Cardiac muscle cell (in vitro differentiated cells and primary cell): ENCODE measurements around the gene ACE2. TPM values are rescaled to one million over a fixed set of nuclear protein-coding genes. Genes with fewer than 3 reads are reported as not detected.

Experiments used
- DNase-seq, 2 donors: peaks; one replicate each; pipeline versions ENCODE4 v3.0.0 to v3.0.0-alpha.2; 2010 to 2017; ENCODE audit warnings: low read depth in 1 of 2, low spot score in 1 of 2
- H3K27ac ChIP-seq: fragments of 200-600 bp; sonication (generic); 2 replicates; pipeline ENCODE4 v1.5.1; 2016
- H3K27me3 ChIP-seq: fragments of 200-600 bp; sonication (generic); 2 replicates; pipeline ENCODE4 v1.6.0; 2016; ENCODE audit warnings: control low read depth
- H3K36me3 ChIP-seq: fragments of 200-600 bp; sonication (generic); 2 replicates; pipeline ENCODE4 v1.5.1; 2016; ENCODE audit warnings: control low read depth
- H3K4me1 ChIP-seq: fragments of 200-600 bp; sonication (generic); 2 replicates; pipeline ENCODE4 v1.8.1; 2017; ENCODE audit warnings: low read depth, mild to moderate bottlenecking, mixed run types
- H3K4me3 ChIP-seq: fragments of 200-600 bp; sonication (generic); 2 replicates; pipeline ENCODE4 v1.5.1; 2016; ENCODE audit warnings: mild to moderate bottlenecking
- H3K9me3 ChIP-seq: fragments of 200-600 bp; sonication (generic); 2 replicates; pipeline ENCODE4 v1.5.1; 2017; ENCODE audit warnings: low read depth, mild to moderate bottlenecking, control low read depth
- polyA plus RNA-seq: library from polyadenylated mRNA; unstranded; fragments of >200 nt; fragmentation: Nextera tagmentation; extraction: Ambion mirVana; gene quantifications from 2 replicates; pipeline ENCODE4 v1.2.1, GENCODE V29; 2016
- total RNA-seq: library from RNA; depleted of rRNA; stranded (reverse); fragments of >200 nt; gene quantifications from 2 replicates; pipeline ENCODE4 v1.2.3, GENCODE V29; 2016
- TF ChIP-seq, protein P1 (sequence below): IDR thresholded peaks from 2 replicates; pipeline ENCODE4 v1.5.1; 2012; ENCODE audit warnings: low read depth, mild to moderate bottlenecking, low read length

Gene ACE2
- total and polyA plus RNA-seq, 2 experiments from 2014 or later = 0.74 to 1.6 TPM

DNA sequence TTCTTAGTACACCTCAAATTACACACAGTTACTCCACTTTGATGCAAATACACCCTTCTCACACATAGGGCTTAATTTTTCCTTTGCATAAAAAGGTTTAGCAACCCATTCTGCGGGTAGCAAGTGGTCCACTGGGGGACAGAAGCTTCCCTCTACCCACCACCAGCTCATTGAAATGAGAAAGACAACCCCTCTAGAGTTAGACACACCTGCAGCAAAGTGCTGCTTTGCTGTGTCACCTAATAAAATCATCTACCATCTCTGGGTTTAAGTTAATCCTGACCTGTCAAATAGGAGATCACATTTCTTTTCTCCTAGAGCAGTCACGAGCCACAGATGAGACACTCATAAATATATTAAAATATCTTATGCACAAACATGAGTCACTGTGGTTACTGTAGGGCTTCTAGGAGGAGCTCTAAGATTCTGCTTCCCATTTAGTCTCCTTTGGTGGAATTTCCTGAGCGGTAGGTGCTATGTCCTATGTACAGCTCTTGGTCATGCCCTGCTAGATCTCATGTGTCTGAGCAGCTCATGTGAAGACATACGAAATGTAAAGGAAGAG lies 88.3 kb downstream of the ACE2 start:
- TF ChIP-seq, protein P1, sequence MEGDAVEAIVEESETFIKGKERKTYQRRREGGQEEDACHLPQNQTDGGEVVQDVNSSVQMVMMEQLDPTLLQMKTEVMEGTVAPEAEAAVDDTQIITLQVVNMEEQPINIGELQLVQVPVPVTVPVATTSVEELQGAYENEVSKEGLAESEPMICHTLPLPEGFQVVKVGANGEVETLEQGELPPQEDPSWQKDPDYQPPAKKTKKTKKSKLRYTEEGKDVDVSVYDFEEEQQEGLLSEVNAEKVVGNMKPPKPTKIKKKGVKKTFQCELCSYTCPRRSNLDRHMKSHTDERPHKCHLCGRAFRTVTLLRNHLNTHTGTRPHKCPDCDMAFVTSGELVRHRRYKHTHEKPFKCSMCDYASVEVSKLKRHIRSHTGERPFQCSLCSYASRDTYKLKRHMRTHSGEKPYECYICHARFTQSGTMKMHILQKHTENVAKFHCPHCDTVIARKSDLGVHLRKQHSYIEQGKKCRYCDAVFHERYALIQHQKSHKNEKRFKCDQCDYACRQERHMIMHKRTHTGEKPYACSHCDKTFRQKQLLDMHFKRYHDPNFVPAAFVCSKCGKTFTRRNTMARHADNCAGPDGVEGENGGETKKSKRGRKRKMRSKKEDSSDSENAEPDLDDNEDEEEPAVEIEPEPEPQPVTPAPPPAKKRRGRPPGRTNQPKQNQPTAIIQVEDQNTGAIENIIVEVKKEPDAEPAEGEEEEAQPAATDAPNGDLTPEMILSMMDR = no peak
- no peaks in the 10 kb centered on the region for H3K27me3 ChIP-seq
- no peaks in the 10 kb centered on the region for H3K4me1 ChIP-seq
- H3K36me3 ChIP-seq = no peaks in the 10 kb centered on the region
- no peaks in the 10 kb centered on the region for H3K9me3 ChIP-seq
- H3K4me3 ChIP-seq = no peak overlapping the region
- no peak for DNase-seq
- no peak overlapping the region for H3K27ac ChIP-seq

DNA sequence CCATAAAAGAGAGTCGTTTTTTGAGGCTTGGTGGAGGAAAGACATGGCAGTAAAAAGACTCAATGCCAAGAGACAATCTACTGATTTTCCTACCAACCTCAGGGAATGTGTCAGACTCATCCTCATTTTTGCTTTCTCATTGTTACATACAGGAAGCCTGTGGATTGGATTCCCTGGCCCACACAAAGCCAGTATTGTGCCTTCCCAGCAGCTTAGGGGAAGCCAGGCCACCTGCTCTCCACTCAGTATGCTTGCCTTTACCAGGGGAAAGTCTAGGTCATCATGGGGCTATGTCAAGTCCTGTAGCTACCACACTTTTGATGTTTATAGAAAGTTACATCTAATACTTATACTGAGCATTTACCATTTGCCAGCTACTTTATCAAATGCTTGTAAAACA lies 89.2 kb downstream of the ACE2 start:
- Histone ChIP-seq H3K4me1 (no peaks in the 10 kb centered on the region), H3K36me3 (no peaks in the 10 kb centered on the region), H3K27ac (no peak overlapping the region), H3K27me3 (no peaks in the 10 kb centered on the region), H3K4me3 (no peak overlapping the region), H3K9me3 (no peaks in the 10 kb centered on the region)
- TF ChIP-seq, protein P1 = no peak
- no peak for DNase-seq

Other genes starting within 250 kb of the ACE2 start
- 0.53 and 1.2 TPM in 2 replicates for gene VEGFD, start 216.5 kb downstream of the ACE2 start, total RNA-seq
- gene VEGFD, start 216.5 kb downstream of the ACE2 start, polyA plus RNA-seq = 2.1 TPM in 1 of 2 replicates, not detected in the other
- gene PIR, start 107.6 kb downstream of the ACE2 start, total RNA-seq = 3.4 and 4.5 TPM in 2 replicates
- 5.3 and 5.9 TPM in 2 replicates for gene PIR, start 107.6 kb downstream of the ACE2 start, polyA plus RNA-seq
- gene BMX, start 100.2 kb downstream of the ACE2 start, total RNA-seq = not detected in 2 replicates
- gene BMX, start 100.2 kb downstream of the ACE2 start, polyA plus RNA-seq = 0.13 TPM in 1 of 2 replicates, not detected in the other
- gene CLTRN, start 63.8 kb upstream of the ACE2 start, total RNA-seq = 0.32 and 1.0 TPM in 2 replicates
- 0.96 and 3.7 TPM in 2 replicates for gene CLTRN, start 63.8 kb upstream of the ACE2 start, polyA plus RNA-seq
- 5.6 and 9.9 TPM in 2 replicates for gene CA5B, start 137.3 kb upstream of the ACE2 start, total RNA-seq
- gene CA5B, start 137.3 kb upstream of the ACE2 start, polyA plus RNA-seq = 7.1 and 10.4 TPM in 2 replicates
- gene ZRSR2, start 189.5 kb upstream of the ACE2 start, total RNA-seq = 7.9 and 10.6 TPM in 2 replicates
- 15.5 and 21.1 TPM in 2 replicates for gene ZRSR2, start 189.5 kb upstream of the ACE2 start, polyA plus RNA-seq